DOHH2 (cell line): Measurements from ENCODE around the gene GPR176.

ENCODE experiments used
- H3F3A ChIP-seq: fragments of 200-600 bp; sonication (generic), shearing (Covaris generic); 2 replicates; pipeline ENCODE4 v1.6.0; 2016; ENCODE audit warnings: antibody characterized with exemption, mild to moderate bottlenecking; ENCODE audit not compliant: control insufficient read depth, insufficient read depth
- H3K27ac ChIP-seq: fragments of 200-600 bp; sonication (generic); 2 replicates; pipeline ENCODE4 v1.5.1; 2014; ENCODE audit warnings: low read depth, mild to moderate bottlenecking, low read length, moderate library complexity
- H3K27me3 ChIP-seq: fragments of 200-600 bp; sonication (generic); 2 replicates; pipeline ENCODE4 v1.6.1; 2014; ENCODE audit warnings: mild to moderate bottlenecking, low read length, mixed read lengths; ENCODE audit not compliant: control insufficient read depth
- H3K36me3 ChIP-seq: fragments of 200-600 bp; sonication (generic); 2 replicates; pipeline ENCODE4 v1.6.1; 2014; ENCODE audit warnings: mild to moderate bottlenecking, low read length, moderate library complexity, mixed read lengths; ENCODE audit not compliant: control insufficient read depth
- H3K4me1 ChIP-seq: fragments of 200-600 bp; sonication (generic); 2 replicates; pipeline ENCODE4 v1.6.1; 2014; ENCODE audit warnings: mild to moderate bottlenecking, low read length, mixed read lengths; ENCODE audit not compliant: control insufficient read depth
- H3K4me2 ChIP-seq: fragments of 200-600 bp; sonication (generic); 2 replicates; pipeline ENCODE4 v1.6.0; 2014; ENCODE audit warnings: mild to moderate bottlenecking, low read length, moderate library complexity
- H3K4me3 ChIP-seq: fragments of 200-600 bp; sonication (generic); 2 replicates; pipeline ENCODE4 v1.5.1; 2014; ENCODE audit warnings: mild to moderate bottlenecking, low read length, mixed read lengths
- H3K79me2 ChIP-seq: fragments of 200-600 bp; sonication (generic); 2 replicates; pipeline ENCODE4 v1.6.1; 2014; ENCODE audit warnings: mild to moderate bottlenecking, low read length, mixed read lengths; ENCODE audit not compliant: control insufficient read depth
- H3K9me2 ChIP-seq: fragments of 200-600 bp; sonication (generic); replicated peaks from 2 replicates; pipeline ENCODE4 v1.6.1; 2014; ENCODE audit warnings: mild to moderate bottlenecking, low read length, mixed read lengths; ENCODE audit not compliant: control insufficient read depth
- H3K9me3 ChIP-seq: fragments of 200-600 bp; sonication (generic); 2 replicates; pipeline ENCODE4 v1.6.1; 2014; ENCODE audit warnings: antibody characterized with exemption, low read length, mixed read lengths; ENCODE audit not compliant: control insufficient read depth, insufficient read depth
- H4K20me1 ChIP-seq: fragments of 200-600 bp; sonication (generic); 2 replicates; pipeline ENCODE4 v1.6.0; 2014; ENCODE audit warnings: low read depth, mild to moderate bottlenecking, antibody characterized with exemption, low read length, moderate library complexity; ENCODE audit not compliant: control insufficient read depth, insufficient read depth
- CTCF ChIP-seq: fragments of 200-600 bp; sonication (generic); IDR thresholded peaks from one replicate; pipeline ENCODE4 v1.5.1; 2014; ENCODE audit warnings: antibody characterized with exemption, mild to moderate bottlenecking, low read depth, low read length; ENCODE audit not compliant: poor library complexity, severe bottlenecking
- EZH2phosphoT487 ChIP-seq: fragments of 200-600 bp; sonication (generic); IDR thresholded peaks from 2 replicates; pipeline ENCODE4 v1.6.1; 2017; ENCODE audit warnings: borderline replicate concordance, mild to moderate bottlenecking, antibody characterized with exemption, low read length, moderate library complexity, mixed read lengths

Gene GPR176

GRCh38 chr15:39869254-39869653 is 50.8 kb downstream of the GPR176 start:
- no peaks in the 10 kb centered on the region for H3K79me2 ChIP-seq
- no peaks in the 10 kb centered on the region for H4K20me1 ChIP-seq
- H3K27me3 ChIP-seq: peaks cover 44% of the 10 kb centered on the region
- no peaks in the 10 kb centered on the region for H3K9me3 ChIP-seq
- no peaks in the 10 kb centered on the region for H3K36me3 ChIP-seq
- TF ChIP-seq EZH2phosphoT487: no peak
- no peak overlapping the region for H3K4me2 ChIP-seq
- no peaks in the 10 kb centered on the region for H3K4me1 ChIP-seq
- no peak overlapping the region for H3K4me3 ChIP-seq
- H3K9me2 ChIP-seq: no peaks in the 10 kb centered on the region
- no peak overlapping the region for H3K27ac ChIP-seq
- H3F3A ChIP-seq: no peaks in the 10 kb centered on the region

- no peak overlapping the region for H3K4me2 ChIP-seq
- H4K20me1 ChIP-seq: no peaks in the 10 kb centered on the region
These were observed 51.7 kb downstream of the GPR176 start for GRCh38 chr15:39868396-39868795.

GRCh38 chr15:39864116-39864515 is 56.0 kb downstream of the GPR176 start:
- H3K79me2 ChIP-seq: no peaks in the 10 kb centered on the region

More at GRCh38 chr15:39868396-39868795, 51.7 kb downstream of the GPR176 start:
- H3K4me3 ChIP-seq: no peak overlapping the region
- no peaks in the 10 kb centered on the region for H3F3A ChIP-seq
- no peak for TF ChIP-seq EZH2phosphoT487
- no peak for TF ChIP-seq CTCF
- H3K9me3 ChIP-seq: no peaks in the 10 kb centered on the region
- H3K9me2 ChIP-seq: no peaks in the 10 kb centered on the region
- no peak overlapping the region for H3K27ac ChIP-seq
- peaks cover 49% of the 10 kb centered on the region for H3K27me3 ChIP-seq
- no peaks in the 10 kb centered on the region for H3K79me2 ChIP-seq
- no peaks in the 10 kb centered on the region for H3K4me1 ChIP-seq
- H3K36me3 ChIP-seq: no peaks in the 10 kb centered on the region

GRCh38 chr15:39860871-39861270 is 59.2 kb downstream of the GPR176 start:
- Histone ChIP-seq H3K36me3 (no peaks in the 10 kb centered on the region), H3F3A (no peaks in the 10 kb centered on the region), H3K27ac (no peak overlapping the region), H3K79me2 (no peaks in the 10 kb centered on the region), H3K4me3 (no peak overlapping the region), H3K9me3 (no peaks in the 10 kb centered on the region), H3K4me2 (no peak overlapping the region), H3K4me1 (no peaks in the 10 kb centered on the region), H3K9me2 (no peaks in the 10 kb centered on the region), H4K20me1 (no peaks in the 10 kb centered on the region), H3K27me3 (peaks cover 28% of the 10 kb centered on the region)
- no peak for TF ChIP-seq EZH2phosphoT487
- no peak for TF ChIP-seq CTCF

More at GRCh38 chr15:39864116-39864515, 56.0 kb downstream of the GPR176 start:
- TF ChIP-seq CTCF: no peak
- no peak for TF ChIP-seq EZH2phosphoT487
- Histone ChIP-seq H3K4me3 (no peak overlapping the region), H4K20me1 (no peaks in the 10 kb centered on the region), H3K27me3 (peaks cover 43% of the 10 kb centered on the region), H3K4me2 (no peak overlapping the region), H3K36me3 (no peaks in the 10 kb centered on the region), H3K4me1 (no peaks in the 10 kb centered on the region), H3K9me2 (no peaks in the 10 kb centered on the region), H3K9me3 (no peaks in the 10 kb centered on the region), H3K27ac (no peak overlapping the region), H3F3A (no peaks in the 10 kb centered on the region)
